Measurements from ENCODE around the gene TRIM47. TPM values are rescaled to one million over a fixed set of nuclear protein-coding genes. Genes with fewer than 3 reads are reported as not detected.
A peak's percentile ranks its signal among the peaks of the same experiment; 100 is the strongest.

Gene TRIM47
- total and polyA plus RNA-seq, 2 of the 13 experiments (the other 11 are each of a cell fraction or from before 2014, with no cell fraction given) = 33.5 to 82.0 TPM

DNA sequence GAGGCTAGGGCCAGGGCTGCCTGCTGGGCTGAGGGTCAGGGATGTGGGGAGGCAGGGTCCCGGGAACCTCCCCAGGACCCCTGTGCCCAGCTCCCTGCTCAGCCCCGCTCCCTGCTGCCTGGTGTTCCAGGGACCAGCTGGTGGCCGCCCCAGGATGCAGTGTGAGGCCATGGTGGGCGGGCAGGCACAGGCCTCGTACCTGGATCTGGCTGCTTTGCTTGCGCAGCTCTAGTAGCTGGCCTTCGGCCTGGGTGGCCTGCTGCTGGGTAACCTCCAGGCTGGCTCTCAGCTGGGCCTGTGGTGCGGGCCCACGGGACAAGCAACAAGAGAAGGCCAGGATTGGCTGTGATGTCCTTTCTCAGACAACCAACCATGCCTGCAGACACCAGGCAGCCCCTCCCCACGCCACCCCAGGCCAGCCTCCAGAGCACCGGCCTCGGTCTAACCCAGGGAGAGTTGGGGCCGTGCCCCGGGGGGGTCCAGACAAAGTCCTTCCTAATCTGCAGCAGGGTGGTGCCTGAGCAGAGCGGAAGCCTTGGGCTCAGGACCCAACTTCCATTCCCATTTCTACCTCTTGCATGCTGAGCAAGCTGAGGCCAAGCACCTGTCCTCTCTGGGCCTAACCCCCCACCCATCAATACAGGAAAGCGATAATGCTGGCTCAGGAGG, 14.3 kb upstream of the TRIM47 start (continued):
- TF ChIP-seq, protein P1, sequence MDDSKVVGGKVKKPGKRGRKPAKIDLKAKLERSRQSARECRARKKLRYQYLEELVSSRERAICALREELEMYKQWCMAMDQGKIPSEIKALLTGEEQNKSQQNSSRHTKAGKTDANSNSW (CRISPR knock-in tag; IDR thresholded peaks at IDR 0.05; ENCODE audit: borderline replicate concordance) = no peak
- no peak for TF ChIP-seq KAT2B (IDR thresholded peaks at IDR 0.05; ENCODE audit: borderline replicate concordance, low read depth, low read length)
- TF ChIP-seq, protein P2, sequence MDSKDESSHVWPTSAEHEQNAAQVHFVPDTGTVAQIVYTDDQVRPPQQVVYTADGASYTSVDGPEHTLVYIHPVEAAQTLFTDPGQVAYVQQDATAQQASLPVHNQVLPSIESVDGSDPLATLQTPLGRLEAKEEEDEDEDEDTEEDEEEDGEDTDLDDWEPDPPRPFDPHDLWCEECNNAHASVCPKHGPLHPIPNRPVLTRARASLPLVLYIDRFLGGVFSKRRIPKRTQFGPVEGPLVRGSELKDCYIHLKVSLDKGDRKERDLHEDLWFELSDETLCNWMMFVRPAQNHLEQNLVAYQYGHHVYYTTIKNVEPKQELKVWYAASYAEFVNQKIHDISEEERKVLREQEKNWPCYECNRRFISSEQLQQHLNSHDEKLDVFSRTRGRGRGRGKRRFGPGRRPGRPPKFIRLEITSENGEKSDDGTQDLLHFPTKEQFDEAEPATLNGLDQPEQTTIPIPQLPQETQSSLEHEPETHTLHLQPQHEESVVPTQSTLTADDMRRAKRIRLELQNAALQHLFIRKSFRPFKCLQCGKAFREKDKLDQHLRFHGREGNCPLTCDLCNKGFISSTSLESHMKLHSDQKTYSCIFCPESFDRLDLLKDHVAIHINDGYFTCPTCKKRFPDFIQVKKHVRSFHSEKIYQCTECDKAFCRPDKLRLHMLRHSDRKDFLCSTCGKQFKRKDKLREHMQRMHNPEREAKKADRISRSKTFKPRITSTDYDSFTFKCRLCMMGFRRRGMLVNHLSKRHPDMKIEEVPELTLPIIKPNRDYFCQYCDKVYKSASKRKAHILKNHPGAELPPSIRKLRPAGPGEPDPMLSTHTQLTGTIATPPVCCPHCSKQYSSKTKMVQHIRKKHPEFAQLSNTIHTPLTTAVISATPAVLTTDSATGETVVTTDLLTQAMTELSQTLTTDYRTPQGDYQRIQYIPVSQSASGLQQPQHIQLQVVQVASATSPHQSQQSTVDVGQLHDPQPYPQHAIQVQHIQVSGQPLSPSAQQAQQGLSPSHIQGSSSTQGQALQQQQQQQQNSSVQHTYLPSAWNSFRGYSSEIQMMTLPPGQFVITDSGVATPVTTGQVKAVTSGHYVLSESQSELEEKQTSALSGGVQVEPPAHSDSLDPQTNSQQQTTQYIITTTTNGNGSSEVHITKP (CRISPR knock-in tag; IDR thresholded peaks at IDR 0.05; ENCODE audit: low read depth) = no peak
- TF ChIP-seq, protein P3, sequence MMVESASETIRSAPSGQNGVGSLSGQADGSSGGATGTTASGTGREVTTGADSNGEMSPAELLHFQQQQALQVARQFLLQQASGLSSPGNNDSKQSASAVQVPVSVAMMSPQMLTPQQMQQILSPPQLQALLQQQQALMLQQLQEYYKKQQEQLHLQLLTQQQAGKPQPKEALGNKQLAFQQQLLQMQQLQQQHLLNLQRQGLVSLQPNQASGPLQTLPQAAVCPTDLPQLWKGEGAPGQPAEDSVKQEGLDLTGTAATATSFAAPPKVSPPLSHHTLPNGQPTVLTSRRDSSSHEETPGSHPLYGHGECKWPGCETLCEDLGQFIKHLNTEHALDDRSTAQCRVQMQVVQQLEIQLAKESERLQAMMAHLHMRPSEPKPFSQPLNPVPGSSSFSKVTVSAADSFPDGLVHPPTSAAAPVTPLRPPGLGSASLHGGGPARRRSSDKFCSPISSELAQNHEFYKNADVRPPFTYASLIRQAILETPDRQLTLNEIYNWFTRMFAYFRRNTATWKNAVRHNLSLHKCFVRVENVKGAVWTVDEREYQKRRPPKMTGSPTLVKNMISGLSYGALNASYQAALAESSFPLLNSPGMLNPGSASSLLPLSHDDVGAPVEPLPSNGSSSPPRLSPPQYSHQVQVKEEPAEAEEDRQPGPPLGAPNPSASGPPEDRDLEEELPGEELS (CRISPR knock-in tag; IDR thresholded peaks at IDR 0.05) = peak; percentile 49; the same call in 1 of the 2 replicates
- no peak for TF ChIP-seq ZFP36L2 (CRISPR knock-in tag; IDR thresholded peaks at IDR 0.05)
- TF ChIP-seq ZFY (CRISPR knock-in tag; IDR thresholded peaks at IDR 0.05) = peak; percentile 97
- TF ChIP-seq, protein P4, sequence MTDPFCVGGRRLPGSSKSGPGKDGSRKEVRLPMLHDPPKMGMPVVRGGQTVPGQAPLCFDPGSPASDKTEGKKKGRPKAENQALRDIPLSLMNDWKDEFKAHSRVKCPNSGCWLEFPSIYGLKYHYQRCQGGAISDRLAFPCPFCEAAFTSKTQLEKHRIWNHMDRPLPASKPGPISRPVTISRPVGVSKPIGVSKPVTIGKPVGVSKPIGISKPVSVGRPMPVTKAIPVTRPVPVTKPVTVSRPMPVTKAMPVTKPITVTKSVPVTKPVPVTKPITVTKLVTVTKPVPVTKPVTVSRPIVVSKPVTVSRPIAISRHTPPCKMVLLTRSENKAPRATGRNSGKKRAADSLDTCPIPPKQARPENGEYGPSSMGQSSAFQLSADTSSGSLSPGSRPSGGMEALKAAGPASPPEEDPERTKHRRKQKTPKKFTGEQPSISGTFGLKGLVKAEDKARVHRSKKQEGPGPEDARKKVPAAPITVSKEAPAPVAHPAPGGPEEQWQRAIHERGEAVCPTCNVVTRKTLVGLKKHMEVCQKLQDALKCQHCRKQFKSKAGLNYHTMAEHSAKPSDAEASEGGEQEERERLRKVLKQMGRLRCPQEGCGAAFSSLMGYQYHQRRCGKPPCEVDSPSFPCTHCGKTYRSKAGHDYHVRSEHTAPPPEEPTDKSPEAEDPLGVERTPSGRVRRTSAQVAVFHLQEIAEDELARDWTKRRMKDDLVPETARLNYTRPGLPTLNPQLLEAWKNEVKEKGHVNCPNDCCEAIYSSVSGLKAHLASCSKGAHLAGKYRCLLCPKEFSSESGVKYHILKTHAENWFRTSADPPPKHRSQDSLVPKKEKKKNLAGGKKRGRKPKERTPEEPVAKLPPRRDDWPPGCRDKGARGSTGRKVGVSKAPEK (CRISPR knock-in tag; IDR thresholded peaks at IDR 0.05; ENCODE audit: borderline replicate concordance) = 0 out of 2 replicates have a peak, but pooled peaks have one; percentile 67
- TF ChIP-seq HNRNPK (IDR thresholded peaks at IDR 0.05; ENCODE audit: low read depth, low read length, poor library complexity, severe bottlenecking) = no peak
- TF ChIP-seq POGZ (CRISPR knock-in tag; IDR thresholded peaks at IDR 0.05) = peak; percentile 34
- TF ChIP-seq ZNF335 (CRISPR knock-in tag; IDR thresholded peaks at IDR 0.05) = 0 out of 2 replicates have a peak, but pooled peaks have one; percentile 12
- peak; percentile 83; the same call in 1 of the 2 replicates for TF ChIP-seq ZNF264 (CRISPR knock-in tag; IDR thresholded peaks at IDR 0.05)
- TF ChIP-seq ZNF780A (CRISPR knock-in tag; IDR thresholded peaks at IDR 0.05) = no peak
- TF ChIP-seq HNRNPL (IDR thresholded peaks at IDR 0.05; ENCODE audit: low read depth, low read length) = peak; percentile 81; the same call in 1 of the 2 replicates
- no peak for TF ChIP-seq ZNF10 (CRISPR knock-in tag; IDR thresholded peaks at IDR 0.05; ENCODE audit: borderline replicate concordance, low read depth)
- no peak for TF ChIP-seq ZNF496 (CRISPR knock-in tag; IDR thresholded peaks at IDR 0.05; ENCODE audit: insufficient replicate concordance)
- no peak for TF ChIP-seq SP1 (IDR thresholded peaks at IDR 0.05)
- TF ChIP-seq SP1 (CRISPR knock-in tag; IDR thresholded peaks at IDR 0.05) = peak; percentile 35; the same call in 1 of the 2 replicates
- no peak for TF ChIP-seq SRSF9 (IDR thresholded peaks at IDR 0.05; ENCODE audit: borderline replicate concordance, insufficient read depth, low read depth, low read length, poor library complexity, severe bottlenecking)
- no peak for TF ChIP-seq ZNF850 (CRISPR knock-in tag; conservative IDR thresholded peaks at IDR 0.05)

All from HepG2 (cell line).